ENCODE data around the gene BBX.
"Not testable (repeated sequence)": the region's sequence is repeated elsewhere in the genome, so short reads cannot be mapped to it uniquely, and the experiment has no call there.

BBX gene

DNA sequence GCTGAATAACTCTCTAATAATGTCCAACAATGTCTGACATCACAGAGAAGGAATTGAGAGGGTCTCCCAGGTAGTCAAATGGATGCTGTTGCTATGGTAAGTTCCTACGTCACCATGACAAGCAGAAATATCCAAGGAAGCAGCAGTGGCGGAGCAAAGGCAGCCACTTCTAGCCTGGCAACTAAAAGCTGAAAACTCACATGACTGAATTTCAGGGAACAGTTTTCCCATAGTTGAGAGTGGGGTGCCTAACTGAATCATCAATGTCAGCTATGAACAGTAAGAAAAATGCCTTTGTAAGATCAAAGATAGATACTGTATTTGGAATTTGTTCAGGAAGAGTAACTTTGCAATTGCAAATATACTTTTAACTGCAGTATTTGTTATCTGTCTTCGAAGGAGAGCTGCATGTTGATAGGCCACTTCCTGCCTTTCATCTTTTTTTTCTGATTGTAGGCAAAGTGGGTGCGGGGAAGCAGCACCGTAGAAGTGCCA, 161.7 kb downstream of the BBX start:
- DNase-seq (ENCODE audit: low read depth), result no peak

DNA sequence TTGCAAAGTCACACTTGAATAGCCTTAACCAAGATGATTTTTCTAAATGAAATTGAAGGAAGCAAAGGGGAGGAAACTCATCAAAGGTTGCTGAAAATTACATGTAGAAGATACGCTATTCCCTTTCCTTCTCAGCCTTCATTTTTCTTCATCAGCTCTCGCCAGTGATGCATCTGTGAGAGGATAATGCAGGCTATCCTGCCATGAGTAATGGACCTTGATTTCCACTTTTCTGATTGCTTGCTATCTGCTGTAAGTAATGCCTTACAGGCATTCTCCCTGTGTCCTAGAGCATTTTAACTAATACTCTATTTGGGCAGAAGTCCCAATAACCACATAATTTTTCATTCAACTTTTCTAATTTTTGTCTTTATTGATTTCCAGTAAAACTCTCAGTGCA, 162.6 kb downstream of the BBX start:
- DNase-seq (ENCODE audit: low read depth), result no peak

DNA sequence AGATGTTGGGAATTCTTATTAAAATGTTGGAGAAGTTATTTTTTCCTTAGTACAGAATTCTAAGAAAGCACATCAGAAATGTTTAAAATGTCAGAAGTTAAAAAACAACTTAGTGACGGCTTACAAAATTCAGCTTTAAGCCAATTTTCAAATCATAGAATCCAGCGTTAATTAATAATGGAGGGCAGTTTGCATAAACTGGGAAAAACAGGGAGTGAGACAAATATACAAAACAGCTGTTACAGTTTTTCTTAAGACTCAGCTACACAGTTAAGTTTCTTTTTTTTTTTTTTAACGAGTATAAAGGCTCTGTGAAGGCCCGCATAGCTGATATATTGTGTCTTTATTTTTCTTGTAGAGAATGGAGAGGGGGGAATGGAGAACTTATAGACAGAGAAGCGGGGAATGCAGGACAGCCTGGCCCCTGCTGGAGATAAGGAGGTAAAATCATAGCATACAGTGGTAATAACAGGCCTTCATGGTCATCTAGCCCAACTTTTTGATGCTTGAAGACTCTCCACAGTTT, 164.4 kb downstream of the BBX start:
- no peak for DNase-seq (ENCODE audit: low read depth)

DNA sequence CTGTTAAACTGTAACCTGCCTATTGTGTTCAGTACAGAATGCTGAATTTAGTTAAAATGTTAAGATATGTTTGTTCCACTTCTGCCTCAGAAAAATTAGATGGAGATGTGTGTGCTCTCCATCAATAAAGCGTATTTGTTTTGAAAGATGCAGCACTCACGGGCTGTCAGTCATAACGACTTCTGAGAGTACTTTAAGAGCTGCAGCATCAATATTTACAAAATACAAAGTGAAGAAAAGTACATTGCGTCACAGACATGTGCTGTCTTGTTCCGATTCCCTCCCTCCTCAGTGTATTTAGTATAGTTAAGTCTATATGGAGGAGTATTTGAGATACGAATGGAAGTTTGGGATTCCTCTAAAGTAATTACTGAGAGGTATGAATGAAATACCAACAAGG, 166.6 kb downstream of the BBX start:
- DNase-seq (ENCODE audit: low read depth), result no peak

DNA sequence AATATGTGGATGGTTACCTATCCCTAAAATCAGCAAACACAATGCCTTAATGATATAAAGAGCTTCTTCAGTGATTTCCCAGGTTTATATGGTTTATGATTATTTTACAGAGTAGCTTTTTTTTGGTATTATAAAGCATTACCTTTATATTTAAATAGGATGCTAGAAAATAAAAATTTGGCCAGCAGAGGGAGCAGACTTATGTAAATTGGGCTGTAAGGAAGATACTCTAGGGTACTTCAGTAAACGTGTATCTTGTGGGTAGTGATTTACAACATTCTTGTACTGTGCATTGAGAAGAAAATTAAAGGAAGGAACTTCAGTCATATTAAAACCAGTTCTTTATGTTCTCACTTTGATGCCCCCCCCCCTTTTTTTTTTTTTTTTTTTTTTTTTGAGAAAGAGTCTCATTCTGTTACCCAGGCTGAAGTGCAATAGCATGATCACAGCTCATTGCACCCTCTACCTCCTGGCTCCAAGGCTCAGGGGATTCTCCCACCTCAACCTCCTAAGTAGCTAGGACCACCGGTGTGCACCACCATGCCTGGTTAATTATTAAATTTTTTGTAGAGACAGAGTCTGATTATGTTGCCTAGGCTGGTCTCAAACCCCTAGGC, 167.9 kb downstream of the BBX start:
- no peak for DNase-seq (ENCODE audit: low read depth)

DNA sequence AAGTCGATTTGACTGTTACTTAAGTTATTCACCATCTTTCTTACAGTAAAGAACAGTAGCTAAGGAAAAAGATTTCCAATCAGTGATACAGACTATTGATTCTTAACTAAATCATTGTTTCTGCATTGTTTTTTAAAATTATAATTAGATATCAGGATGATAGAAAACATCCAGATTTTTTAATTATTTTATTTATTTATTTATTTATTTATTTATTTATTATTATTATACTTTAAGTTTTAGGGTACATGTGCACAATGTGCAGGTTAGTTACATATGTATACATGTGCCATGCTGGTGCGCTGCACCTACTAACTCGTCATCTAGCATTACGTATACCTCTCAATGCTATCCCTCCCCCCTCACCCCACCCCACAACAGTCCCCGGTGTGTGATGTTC, 169.2 kb downstream of the BBX start:
- not testable (repeated sequence) for DNase-seq (ENCODE audit: low read depth)

DNA sequence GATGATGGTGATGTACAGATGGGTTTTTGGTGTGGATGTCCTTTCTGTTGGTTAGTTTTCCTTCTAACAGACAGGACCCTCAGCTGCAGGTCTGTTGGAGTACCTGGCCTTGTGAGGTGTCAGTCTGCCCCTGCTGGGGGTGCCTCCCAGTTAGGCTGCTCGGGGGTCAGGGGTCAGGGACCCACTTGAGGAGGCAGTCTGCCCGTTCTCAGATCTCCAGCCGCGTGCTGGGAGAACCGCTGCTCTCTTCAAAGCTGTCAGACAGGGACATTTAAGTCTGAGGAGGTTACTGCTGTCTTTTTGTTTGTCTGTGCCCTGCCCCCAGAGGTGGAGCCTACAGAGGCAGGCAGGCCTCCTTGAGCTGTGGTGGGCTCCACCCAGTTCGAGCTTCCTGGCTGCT, 174.6 kb downstream of the BBX start:
- DNase-seq (ENCODE audit: low read depth), result not testable (repeated sequence)

DNA sequence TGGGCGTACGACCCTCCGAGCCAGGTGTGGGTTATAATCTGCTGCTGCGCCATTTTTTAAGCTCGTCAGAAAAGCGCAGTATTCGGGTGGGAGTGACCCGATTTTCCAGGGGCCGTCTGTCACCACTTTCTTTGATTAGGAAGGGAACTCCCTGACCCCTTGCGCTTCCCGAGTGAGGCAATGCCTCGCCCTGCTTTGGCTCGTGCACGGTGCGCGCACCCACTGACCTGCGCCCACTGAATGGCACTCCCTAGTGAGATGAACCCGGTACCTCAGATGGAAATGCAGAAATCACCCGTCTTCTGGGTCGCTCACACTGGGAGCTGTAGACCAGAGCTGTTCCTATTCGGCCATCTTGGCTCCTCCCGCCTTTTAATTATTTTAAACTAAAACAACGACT, 175.1 kb downstream of the BBX start:
- not testable (repeated sequence) for DNase-seq (ENCODE audit: low read depth)

DNA sequence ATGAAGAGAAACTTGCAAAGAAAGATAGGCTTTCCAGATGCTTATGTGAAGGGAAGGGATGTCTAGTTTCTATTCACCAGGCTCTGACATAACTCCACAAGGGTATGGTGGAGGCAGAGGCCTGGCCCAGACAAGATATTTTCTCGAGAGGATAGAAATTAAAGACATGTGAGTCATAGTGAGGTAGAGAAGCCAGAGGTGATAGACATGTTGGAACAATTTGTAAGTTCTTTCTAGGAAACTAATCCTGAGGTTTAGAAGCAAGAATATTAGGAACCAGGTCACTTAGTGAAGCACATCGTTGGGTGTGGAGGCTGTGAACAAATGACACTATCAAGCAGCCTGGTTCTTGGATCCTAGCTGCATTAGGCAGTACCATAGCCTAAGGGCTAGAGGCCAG, 176.9 kb downstream of the BBX start:
- DNase-seq (ENCODE audit: low read depth), result no peak

DNA sequence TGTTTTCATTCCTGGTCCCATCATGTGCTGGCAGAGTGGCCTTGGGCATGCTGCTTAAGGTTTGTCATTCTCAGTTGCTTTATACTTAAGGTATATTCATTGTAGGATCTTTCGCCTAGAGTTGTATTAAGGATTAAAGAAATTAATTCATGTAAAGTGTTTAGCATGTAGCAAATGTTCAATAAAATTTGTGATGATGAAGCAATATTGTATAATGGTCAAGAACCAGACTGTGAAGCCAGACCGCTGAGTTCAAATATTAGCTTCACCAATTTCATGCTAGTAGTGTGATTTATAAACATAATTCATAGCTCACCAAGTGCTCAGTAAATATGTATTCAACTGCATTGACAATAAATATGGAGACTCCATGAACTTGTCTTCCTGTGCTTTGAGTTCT, 178.5 kb downstream of the BBX start:
- no peak for DNase-seq (ENCODE audit: low read depth)

DNA sequence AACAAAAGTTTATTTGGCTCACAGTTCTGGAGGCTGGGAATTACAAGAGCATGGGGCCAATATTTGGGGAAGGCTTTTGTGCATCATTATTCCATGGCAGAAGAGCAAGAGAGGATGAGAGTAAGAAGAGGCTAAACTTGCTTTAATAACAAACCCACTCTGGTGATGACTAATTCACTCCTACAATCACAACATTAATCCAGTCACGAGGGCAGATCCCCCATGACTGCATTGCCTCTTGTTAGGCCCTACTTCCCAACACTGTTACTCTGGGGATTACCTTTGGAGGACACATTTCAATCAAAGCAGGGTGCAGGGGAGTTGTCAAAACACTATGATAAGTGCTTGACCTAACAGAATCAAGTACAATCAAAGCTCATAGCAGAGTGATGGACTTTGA, 181.7 kb downstream of the BBX start:
- no peak for DNase-seq (ENCODE audit: low read depth)

DNA sequence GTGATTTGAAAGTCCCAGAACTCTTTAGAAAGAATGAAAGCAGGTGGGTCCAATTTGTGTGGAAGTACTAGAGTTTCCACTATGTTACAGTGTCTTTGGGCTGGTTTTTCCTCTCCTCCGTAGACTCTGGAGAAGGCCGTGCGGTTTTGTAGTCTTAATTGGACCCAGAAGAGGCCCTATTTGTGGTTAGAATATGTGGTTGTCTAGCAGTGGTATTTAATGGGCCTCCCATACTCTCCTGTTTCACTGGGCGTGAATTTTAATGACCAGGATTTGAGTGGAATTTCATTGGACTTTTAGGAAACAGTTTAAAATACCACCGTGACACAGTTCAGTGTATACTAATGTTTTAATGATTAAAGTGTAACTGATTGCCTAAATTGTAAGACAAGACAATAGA, 182.3 kb downstream of the BBX start:
- no peak for DNase-seq (ENCODE audit: low read depth)

DNA sequence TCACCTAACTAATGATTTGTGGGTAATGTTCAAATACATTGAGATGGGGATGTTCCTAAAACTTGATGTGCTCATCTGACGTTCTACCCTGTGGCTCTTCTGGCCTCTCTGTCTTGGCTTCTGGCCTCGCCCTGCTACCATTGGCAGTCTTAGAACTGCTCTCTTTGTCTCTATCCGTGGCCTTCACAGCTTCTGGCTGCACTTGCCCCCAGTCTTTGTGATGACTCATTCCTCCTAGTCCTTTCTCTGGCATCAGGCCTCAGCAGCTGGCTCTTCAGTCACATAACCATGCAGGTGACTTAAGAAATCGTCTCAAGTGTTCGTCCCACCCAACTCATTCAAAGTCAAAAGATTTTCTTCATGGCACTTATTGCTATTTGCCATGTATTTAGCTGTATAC, 188.1 kb downstream of the BBX start:
- no peak for DNase-seq (ENCODE audit: low read depth)

DNA sequence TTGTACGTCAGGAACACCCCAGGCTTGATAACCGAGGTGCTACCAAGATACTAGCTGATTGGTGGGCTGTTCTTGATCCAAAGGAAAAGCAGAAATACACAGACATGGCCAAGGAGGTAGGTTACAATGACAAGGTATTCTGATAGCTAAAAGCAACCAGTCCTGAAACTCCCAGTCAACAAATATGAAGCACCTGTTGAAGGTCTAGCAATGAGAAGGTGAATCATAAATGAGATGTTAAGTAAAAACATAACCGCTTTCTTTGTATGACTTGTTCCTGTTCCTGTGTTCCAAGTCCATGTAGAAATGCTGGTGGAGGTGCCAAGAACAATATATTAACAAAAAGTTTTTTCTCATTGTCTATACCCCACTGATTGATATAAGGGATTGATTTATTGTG, 194.0 kb downstream of the BBX start:
- no peak for DNase-seq (ENCODE audit: low read depth)

DNA sequence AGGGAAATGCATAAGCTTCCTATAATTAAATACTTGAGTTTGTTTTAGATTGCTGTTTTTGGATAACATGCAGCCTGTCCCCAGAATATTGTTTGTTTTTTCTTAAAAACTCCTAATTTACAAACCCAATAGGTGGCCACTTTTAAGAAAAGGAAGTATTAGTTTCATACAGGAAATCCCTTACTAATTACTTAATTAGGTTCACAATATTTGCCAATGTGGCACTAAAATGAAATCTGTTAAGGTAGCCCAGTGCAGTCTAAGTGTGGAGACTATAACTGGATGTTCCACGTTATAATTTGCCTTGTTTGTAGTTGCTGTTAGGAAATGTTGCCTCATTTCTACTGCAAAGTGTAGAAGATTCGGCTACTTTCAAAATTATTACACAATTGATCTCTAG, 195.8 kb downstream of the BBX start:
- no peak for DNase-seq (ENCODE audit: low read depth)

DNA sequence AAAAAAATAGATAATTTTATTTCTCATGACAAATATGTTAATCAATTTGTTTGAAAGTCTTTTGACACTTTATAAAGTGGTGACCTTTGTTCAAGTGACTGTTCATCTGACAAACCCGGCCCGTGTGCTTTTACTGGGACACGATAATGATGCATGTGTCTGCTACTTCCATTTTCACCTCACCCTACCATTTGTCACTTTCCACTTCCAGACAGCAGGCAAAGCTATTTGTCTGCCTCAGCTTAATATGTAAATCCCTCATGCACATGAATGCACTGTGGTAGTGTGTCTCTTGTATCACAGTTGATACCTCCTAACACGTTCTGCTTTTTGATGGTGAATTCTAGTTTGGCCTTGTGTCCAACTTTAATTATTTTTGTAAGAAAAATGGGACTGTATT, 204.3 kb downstream of the BBX start:
- no peak for DNase-seq (ENCODE audit: low read depth)

DNA sequence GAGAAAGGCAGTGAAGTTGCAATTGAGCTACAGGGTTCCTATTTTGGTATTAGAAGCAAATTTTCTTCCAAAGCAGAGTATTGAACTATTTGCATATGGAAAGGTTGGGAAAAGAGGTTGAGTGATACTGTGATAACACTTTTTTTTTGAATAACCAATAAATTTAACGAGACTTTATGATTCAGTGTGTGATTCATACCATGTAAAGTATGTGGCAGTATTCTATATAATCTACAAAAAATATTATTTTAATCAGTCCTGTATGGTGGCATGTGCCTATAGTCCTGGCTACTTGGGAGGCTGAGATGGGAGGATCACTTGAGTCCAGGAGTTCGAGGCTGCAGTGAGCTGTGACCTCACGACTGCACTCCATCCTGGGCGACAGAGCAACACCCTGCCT, 206.9 kb downstream of the BBX start:
- no peak for DNase-seq (ENCODE audit: low read depth)

DNA sequence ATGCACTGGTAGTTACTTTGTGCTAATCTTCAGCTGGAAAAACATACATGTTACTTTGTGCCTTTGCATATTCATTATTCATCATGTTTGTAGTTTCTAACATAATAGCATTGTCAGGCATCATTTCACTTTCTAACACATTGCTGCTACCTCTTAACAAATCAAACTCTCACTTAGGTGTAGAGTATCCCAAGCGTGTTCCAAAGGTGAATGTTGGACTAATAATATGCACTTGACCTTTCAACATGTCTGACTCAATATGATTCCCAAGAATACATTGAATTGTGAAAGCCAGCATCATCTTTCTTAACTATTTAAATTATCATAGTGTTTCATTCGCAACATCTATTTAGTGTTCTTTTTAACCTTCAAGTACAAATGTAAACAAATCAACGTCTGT, 211.6 kb downstream of the BBX start:
- DNase-seq (ENCODE audit: low read depth), result no peak

DNA sequence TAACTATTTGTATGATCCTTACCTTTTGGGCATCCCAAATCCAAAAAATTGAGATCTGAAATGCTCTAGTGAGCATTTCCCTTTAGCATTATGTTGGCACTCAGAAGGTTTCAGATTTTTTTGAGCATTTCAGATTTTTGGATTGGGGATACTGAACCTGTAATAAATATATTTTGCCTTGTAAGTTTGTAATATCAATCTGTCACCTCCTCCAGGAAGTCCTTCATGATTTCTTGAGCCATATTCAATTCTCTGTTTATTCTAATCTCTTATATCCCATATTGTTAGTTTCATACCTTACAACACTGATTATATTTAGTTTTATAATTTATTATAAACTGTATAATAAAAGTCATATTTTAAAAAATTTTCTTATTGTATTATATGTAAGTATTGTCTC, 215.2 kb downstream of the BBX start:
- no peak for DNase-seq (ENCODE audit: low read depth)

DNA sequence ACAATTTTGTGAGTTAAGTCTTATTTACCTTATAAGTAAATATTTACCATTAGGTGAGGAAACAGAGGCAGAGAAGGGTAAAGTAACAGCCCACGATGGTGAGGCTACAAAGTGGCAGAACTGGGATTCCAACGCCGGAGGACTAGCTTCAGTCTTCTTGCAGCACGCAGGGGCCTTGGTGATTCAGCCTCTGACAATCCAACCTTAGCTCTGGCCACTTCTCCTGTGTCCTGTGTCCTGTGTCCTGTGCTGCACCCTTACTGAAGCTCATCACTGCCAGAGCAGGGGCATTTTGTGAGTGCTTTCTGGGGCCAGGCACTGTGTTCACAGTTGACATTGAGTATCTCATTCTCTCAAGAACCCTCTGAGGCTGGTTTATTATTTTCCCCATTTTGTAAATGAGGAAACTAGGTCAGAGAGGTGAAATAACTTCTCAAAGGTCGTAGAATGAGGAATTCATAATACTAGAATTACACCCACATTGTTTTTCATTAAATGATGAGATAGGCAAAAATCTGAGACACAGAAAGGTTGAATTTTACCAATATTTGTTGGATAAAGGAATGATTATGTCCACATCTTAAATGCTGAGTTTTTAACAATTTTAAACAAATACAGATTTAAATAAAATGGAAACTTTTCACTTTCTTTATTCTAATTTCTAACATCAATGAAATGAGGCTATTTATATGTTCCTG, 215.9 kb downstream of the BBX start:
- DNase-seq (ENCODE audit: low read depth), result no peak

DNA sequence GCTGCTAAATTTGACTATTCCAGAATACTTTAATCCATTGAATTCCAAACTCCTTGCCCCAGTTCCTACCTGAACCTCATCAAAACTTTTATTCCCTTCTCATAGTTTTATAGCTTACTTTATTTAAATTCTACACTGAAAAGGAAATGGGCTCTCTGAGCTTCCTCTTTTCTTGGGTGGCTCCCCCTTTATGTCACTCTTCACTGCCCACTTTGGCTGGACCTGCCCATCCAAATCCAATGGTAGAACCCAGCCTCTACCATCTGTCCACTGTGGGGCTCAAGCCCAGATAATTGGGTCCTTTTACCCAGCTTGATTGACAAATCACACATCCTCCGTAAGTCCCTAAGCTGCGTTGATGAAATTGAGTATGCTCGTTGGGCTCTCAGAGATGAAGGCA, 216.5 kb downstream of the BBX start:
- no peak for DNase-seq (ENCODE audit: low read depth)

DNA sequence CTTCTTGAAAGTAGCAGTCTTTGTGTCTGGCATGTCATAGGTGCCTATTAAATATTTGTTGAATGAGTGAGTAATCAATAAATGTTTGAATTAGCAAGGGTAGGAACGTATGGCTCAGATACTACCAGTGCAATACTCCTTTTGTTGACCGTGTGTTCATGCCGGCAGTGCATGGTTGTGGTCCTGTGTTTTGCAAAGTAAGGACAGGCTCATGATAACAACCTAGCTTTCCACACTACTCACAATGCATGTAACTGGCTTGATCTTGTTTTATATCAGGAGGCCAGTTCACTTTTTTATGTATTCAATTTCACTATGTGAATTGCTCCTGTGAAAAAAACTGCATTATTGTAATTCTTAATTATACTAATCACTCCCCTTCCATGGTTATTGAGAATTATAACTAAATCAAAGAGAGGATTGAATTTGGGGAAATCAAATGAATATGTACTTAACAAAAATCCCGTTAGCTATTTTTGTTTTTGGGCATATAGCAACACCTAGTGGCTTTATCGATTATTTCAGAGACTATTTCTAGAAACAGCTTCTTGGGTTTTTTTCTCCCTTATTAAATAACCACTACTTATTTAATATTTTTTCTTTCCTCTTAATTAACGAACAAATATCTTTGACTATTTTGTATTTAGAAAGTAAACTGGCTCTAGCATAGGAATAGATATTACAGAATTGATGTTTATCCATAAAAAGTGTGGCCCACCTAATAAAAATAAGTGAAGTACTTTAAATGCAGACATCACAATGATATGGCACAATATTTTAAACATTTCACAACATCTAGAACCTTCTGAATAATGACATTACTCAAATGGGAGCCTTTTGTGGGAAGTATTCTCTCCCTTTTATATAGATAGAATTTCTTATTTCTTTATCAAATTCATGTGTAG, 218.5 kb downstream of the BBX start:
- DNase-seq (ENCODE audit: low read depth), result no peak

DNA sequence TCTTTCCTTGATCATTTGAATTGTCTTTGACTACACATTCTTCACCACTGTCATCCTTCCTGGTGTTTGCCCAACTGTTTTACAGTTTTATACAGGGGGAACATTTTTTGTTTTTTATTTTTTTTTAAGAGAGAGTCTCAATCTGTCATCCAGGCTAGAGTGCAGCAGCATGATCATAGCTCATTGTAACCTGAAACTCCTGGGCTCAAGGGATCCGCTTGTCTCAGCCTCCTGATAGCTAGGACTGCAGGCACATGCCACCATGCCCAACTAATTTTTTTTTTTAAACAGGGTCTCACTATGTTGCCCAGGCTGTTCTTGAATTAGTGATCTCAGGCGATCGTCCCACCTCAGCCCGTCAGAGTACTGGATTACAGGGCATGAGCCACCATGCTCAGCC, 222.6 kb downstream of the BBX start:
- DNase-seq (ENCODE audit: low read depth), result no peak

All from T-helper 22 cell (primary cell).